NCI-H69 (cell line): Measurements from ENCODE around the gene EXOSC10.
"Not testable (repeated sequence)": the region's sequence is repeated elsewhere in the genome, so short reads cannot be mapped to it uniquely, and the experiment has no call there.

ENCODE experiments used
- DNase-seq: peaks from one replicate; lab custom pipeline; 2025; lab: John Stamatoyannopoulos, UW

Gene EXOSC10

GRCh38 chr1:11109047-11109760 lies 9.5 kb upstream of the EXOSC10 start:
- no peak for DNase-seq

GRCh38 chr1:11107599-11107998 lies 7.9 kb upstream of the EXOSC10 start:
- DNase-seq, result no peak

- DNase-seq, result no peak
Observed at GRCh38 chr1:11105586-11105985, 5.9 kb upstream of the EXOSC10 start.

GRCh38 chr1:11101347-11101746 lies 1.7 kb upstream of the EXOSC10 start:
- no peak for DNase-seq

GRCh38 chr1:11100806-11101205 lies 1.1 kb upstream of the EXOSC10 start:
- not testable (repeated sequence) for DNase-seq

- no peak for DNase-seq
Observed at GRCh38 chr1:11100149-11100493, 452 bp upstream of the EXOSC10 start.

- no peak for DNase-seq
Observed at GRCh38 chr1:11098931-11099309, 749 bp downstream of the EXOSC10 start.

GRCh38 chr1:11083784-11084183 lies 15.9 kb downstream of the EXOSC10 start:
- not testable (repeated sequence) for DNase-seq

- no peak for DNase-seq
Observed at GRCh38 chr1:11080931-11081330, 18.7 kb downstream of the EXOSC10 start.

- no peak for DNase-seq
Observed at GRCh38 chr1:11078631-11079030, 21.0 kb downstream of the EXOSC10 start.

- not testable (repeated sequence) for DNase-seq
Observed at GRCh38 chr1:11073398-11073797, 26.3 kb downstream of the EXOSC10 start.

GRCh38 chr1:11072216-11072917 lies 27.3 kb downstream of the EXOSC10 start:
- DNase-seq, result peak; percentile 97

GRCh38 chr1:11071463-11072215 lies 28.0 kb downstream of the EXOSC10 start:
- peak; percentile 97 for DNase-seq

- DNase-seq, result peak; percentile 50
Observed at GRCh38 chr1:11070876-11071275, 28.8 kb downstream of the EXOSC10 start.

GRCh38 chr1:11068600-11069473 lies 30.8 kb downstream of the EXOSC10 start:
- no peak for DNase-seq

GRCh38 chr1:11067716-11068599 lies 31.7 kb downstream of the EXOSC10 start:
- DNase-seq, result peak; percentile 59

- DNase-seq, result no peak
Observed at GRCh38 chr1:11065796-11066195, 33.9 kb downstream of the EXOSC10 start.

GRCh38 chr1:11064942-11065341 lies 34.7 kb downstream of the EXOSC10 start:
- DNase-seq, result no peak

GRCh38 chr1:11063937-11064537 lies 35.6 kb downstream of the EXOSC10 start:
- DNase-seq, result peak; percentile 60

GRCh38 chr1:11062965-11063401 lies 36.7 kb downstream of the EXOSC10 start:
- DNase-seq, result peak; percentile 73
